Gastroesophageal sphincter (tissue), 4 donors: ENCODE data around the gene ZNF516. TPM values are rescaled to one million over a fixed set of nuclear protein-coding genes. Genes with fewer than 3 reads are reported as not detected.

Source experiments
- ATAC-seq: fragments of 150-250 bp; one replicate; pipeline ENCODE4 v1.9.1; 2016; ENCODE audit warnings: mild to moderate bottlenecking, moderate library complexity
- H3K27ac ChIP-seq, 4 donors: fragments of 200-600 bp; sonication (generic) in 3 of 4; 1 replicate in 3 of 4; 2 replicates in 1 of 4; pipeline ENCODE4 v1.5.1; 2016 to 2019
- H3K27me3 ChIP-seq: fragments of 200-600 bp; sonication (generic); one replicate; pipeline ENCODE4 v1.5.1; 2019
- H3K36me3 ChIP-seq, 2 donors: fragments of 200-600 bp; sonication (generic); one replicate each; pipeline ENCODE4 v1.5.1; 2019; ENCODE audit warnings: control low read depth in 1 of 2
- H3K4me1 ChIP-seq, 3 donors: fragments of 200-600 bp; sonication (generic); 1 replicate in 2 of 3; 2 replicates in 1 of 3; pipeline ENCODE4 v1.5.1; 2016 to 2019; ENCODE audit warnings: control low read depth in 2 of 3
- H3K4me3 ChIP-seq, 2 donors: fragments of 200-600 bp; sonication (generic); one replicate each; pipeline ENCODE4 v1.5.1; 2019; ENCODE audit warnings: mild to moderate bottlenecking in 1 of 2, moderate library complexity in 1 of 2
- H3K9me3 ChIP-seq, 3 donors: fragments of 200-600 bp; sonication (generic); one replicate each; pipeline ENCODE4 v1.5.1; 2017 to 2019; ENCODE audit warnings: control low read depth in 2 of 3
- EP300 ChIP-seq: sonication (generic); formaldehyde crosslinking; IDR thresholded peaks from one replicate; pipeline ENCODE4 v1.6.1; 2017; ENCODE audit warnings: antibody characterized with exemption, mild to moderate bottlenecking
- POLR2A ChIP-seq, 2 donors: fragments of 450-650 bp; IDR thresholded peaks; one replicate each; pipeline ENCODE4 v1.6.1; 2017; ENCODE audit warnings: antibody characterized with exemption in 2 of 2, mild to moderate bottlenecking in 2 of 2, moderate library complexity in 1 of 2
- POLR2AphosphoS5 ChIP-seq: sonication (generic); formaldehyde crosslinking; IDR thresholded peaks from one replicate; pipeline ENCODE4 v1.6.1; 2017; ENCODE audit warnings: antibody characterized with exemption
- WGBS, 2 donors: methylation state at CpG; one replicate each; pipeline ENCODE4 v1.1.5; 2018; ENCODE audit warnings: low coverage in 1 of 2; 5-methylcytosine and 5-hydroxymethylcytosine counted together
- total RNA-seq, 4 donors: library from RNA; depleted of rRNA; stranded (reverse); fragments of >200 nt; gene quantifications; one replicate each; pipeline ENCODE4 v1.1.0, GENCODE V29; 2016
- TF ChIP-seq, protein P1 (sequence below), 4 experiments: fragments of 200-600 bp in 2 of 4; fragments of 450-650 bp in 2 of 4; sonication (generic) in 1 of 4; IDR thresholded peaks; one replicate each; pipeline ENCODE4 v1.5.1; 2017 to 2019; ENCODE audit warnings: antibody characterized with exemption in 4 of 4, mild to moderate bottlenecking in 2 of 4, moderate library complexity in 2 of 4

ZNF516 gene
- total RNA-seq, 4 donors from 2014 or later = 17.8 to 43.8 (median 29.9) TPM

DNA sequence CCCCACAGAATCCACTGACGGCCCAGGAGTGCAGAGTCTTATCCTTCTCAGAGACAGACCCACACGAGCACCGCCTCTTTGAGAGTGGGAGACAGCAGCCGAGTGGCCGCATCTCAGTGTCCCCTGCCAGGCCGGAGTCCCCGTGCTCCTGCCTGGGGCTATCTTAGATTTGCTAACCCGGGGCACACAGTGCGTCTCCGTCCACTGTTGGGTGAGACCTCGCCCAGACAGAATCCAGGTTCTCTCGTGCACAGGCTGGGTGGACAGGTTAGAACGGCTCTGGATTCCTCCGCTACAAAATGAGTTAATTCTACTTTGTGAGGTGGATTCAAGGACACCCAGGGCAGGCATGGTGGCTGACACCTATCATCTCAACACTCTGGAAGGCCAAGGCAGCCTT lies 88.3 kb downstream of the ZNF516 start:
- H3K36me3 ChIP-seq = peaks cover 0 to 16% of the 10 kb centered on the region in 2 donors
- TF ChIP-seq POLR2AphosphoS5 (no peak), EP300 (no peak), POLR2A (IDR thresholded peaks at IDR 0.05) (no peak)
- TF ChIP-seq, protein P1, sequence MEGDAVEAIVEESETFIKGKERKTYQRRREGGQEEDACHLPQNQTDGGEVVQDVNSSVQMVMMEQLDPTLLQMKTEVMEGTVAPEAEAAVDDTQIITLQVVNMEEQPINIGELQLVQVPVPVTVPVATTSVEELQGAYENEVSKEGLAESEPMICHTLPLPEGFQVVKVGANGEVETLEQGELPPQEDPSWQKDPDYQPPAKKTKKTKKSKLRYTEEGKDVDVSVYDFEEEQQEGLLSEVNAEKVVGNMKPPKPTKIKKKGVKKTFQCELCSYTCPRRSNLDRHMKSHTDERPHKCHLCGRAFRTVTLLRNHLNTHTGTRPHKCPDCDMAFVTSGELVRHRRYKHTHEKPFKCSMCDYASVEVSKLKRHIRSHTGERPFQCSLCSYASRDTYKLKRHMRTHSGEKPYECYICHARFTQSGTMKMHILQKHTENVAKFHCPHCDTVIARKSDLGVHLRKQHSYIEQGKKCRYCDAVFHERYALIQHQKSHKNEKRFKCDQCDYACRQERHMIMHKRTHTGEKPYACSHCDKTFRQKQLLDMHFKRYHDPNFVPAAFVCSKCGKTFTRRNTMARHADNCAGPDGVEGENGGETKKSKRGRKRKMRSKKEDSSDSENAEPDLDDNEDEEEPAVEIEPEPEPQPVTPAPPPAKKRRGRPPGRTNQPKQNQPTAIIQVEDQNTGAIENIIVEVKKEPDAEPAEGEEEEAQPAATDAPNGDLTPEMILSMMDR (IDR thresholded peaks at IDR 0.05) = no peak
- no peak for ATAC-seq
- 93% methylated on average over 3 of the region's 14 CpGs; no CpG with 5 or more reads in 1 of the 2 donors for WGBS, 2 donors
- H3K27me3 ChIP-seq = no peaks in the 10 kb centered on the region
- H3K4me1 ChIP-seq = peaks cover 0 to 57% (median 0%) of the 10 kb centered on the region in 3 donors
- no peak overlapping the region for H3K4me3 ChIP-seq
- H3K9me3 ChIP-seq = no peaks in the 10 kb centered on the region
- H3K27ac ChIP-seq = no peak overlapping the region

- H3K9me3 ChIP-seq = no peaks in the 10 kb centered on the region
- peaks cover 0 to 16% of the 10 kb centered on the region in 2 donors for H3K36me3 ChIP-seq
- no peak for TF ChIP-seq POLR2AphosphoS5
- no peak for TF ChIP-seq EP300
- TF ChIP-seq, protein P1 (IDR thresholded peaks at IDR 0.05) = peak in 3 of 4 experiments; percentile 58 to 85 (median 71)
- TF ChIP-seq POLR2A (IDR thresholded peaks at IDR 0.05) = no peak
- ATAC-seq = peak; percentile 34
- 60 to 84% methylated on average over 2 to 9 of the region's 37 CpGs for WGBS, 2 donors
- H3K27me3 ChIP-seq = no peaks in the 10 kb centered on the region
- H3K27ac ChIP-seq = no peak overlapping the region
- no peak overlapping the region for H3K4me3 ChIP-seq
- H3K4me1 ChIP-seq = peaks cover 0 to 56% (median 0%) of the 10 kb centered on the region in 3 donors
Measured at GRCh38 chr18:76405681-76406356, 89.2 kb downstream of the ZNF516 start.

DNA sequence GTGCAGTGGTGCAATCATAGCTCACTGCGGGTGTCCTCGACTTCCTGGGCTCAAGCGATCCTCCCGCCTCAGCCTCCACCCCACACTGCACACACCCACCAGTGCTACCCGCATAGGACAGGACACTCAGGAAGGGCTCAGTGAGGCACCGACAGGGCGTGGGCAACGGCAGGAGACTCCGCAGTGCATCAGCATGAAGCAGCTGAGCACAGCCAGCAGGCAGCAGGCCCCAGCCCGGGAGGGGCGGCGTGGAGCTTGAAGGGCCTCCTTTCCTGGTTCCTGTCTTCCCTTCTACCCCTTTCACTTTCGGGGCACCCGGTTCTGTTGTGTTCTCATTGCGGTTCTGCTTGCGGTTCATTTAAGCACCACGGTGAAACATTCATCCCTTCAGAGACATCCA lies 89.8 kb downstream of the ZNF516 start:
- Histone ChIP-seq H3K27me3 (no peaks in the 10 kb centered on the region), H3K9me3 (no peaks in the 10 kb centered on the region), H3K36me3 (peaks cover 0 to 16% of the 10 kb centered on the region in 2 donors), H3K4me3 (no peak overlapping the region), H3K27ac (no peak overlapping the region), H3K4me1 (peaks cover 0 to 56% (median 0%) of the 10 kb centered on the region in 3 donors)
- WGBS, 2 donors = 95 to 100% methylated on average over 1 to 11 of the region's 17 CpGs
- TF ChIP-seq, protein P1 (IDR thresholded peaks at IDR 0.05) = no peak
- TF ChIP-seq POLR2AphosphoS5 = no peak
- TF ChIP-seq POLR2A (IDR thresholded peaks at IDR 0.05) = no peak
- no peak for TF ChIP-seq EP300
- ATAC-seq = no peak

DNA sequence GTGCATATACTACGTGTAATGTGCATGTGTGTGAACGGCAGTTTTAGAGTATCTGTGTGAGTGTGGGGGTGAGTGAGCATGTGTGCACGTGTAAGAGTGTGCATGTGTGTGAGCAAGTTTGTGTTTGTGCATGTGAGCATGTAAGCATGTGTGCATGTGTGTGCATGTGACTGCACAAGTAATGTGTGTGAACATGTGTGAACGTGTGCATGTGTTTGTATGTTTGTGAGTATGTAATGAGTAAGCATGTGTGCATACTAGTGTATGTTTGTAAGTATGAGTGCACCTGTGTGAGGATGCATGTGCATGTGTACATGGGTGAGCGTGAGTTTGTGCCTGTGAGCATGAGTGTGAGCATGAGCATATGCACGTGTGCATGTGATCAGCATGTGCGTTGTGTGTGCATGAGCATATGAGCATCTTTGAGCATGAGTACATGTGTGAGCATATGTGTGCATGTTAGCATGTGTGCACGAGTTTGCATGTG lies 90.7 kb downstream of the ZNF516 start:
- peaks cover 0 to 16% of the 10 kb centered on the region in 2 donors for H3K36me3 ChIP-seq
- no peak for TF ChIP-seq POLR2A (IDR thresholded peaks at IDR 0.05)
- TF ChIP-seq, protein P1 (IDR thresholded peaks at IDR 0.05) = no peak
- TF ChIP-seq POLR2AphosphoS5 = no peak
- H3K27me3 ChIP-seq = no peaks in the 10 kb centered on the region
- WGBS, 2 donors = 76 to 89% methylated on average over 7 to 8 of the region's 8 CpGs
- no peak overlapping the region for H3K4me3 ChIP-seq
- H3K27ac ChIP-seq = no peak overlapping the region
- no peaks in the 10 kb centered on the region for H3K9me3 ChIP-seq
- ATAC-seq = no peak
- peaks cover 0 to 60% (median 0%) of the 10 kb centered on the region in 3 donors for H3K4me1 ChIP-seq
